Vagina (tissue), 2 donors: ENCODE data around the gene UBE2E2. TPM values are rescaled to one million over a fixed set of nuclear protein-coding genes. Genes with fewer than 3 reads are reported as not detected.
"Not testable (repeated sequence)": the region's sequence is repeated elsewhere in the genome, so short reads cannot be mapped to it uniquely, and the experiment has no call there.

Source experiments
- DNase-seq, 2 donors: peaks; one replicate each; pipeline ENCODE4 v3.0.0-alpha.2; 2017; ENCODE audit errors: extremely low spot score in 2 of 2
- H3K27ac ChIP-seq: fragments of 200-600 bp; sonication (generic); one replicate; pipeline ENCODE4 v1.5.1; 2019
- H3K27me3 ChIP-seq: fragments of 200-600 bp; sonication (generic); one replicate; pipeline ENCODE4 v1.5.1; 2019
- H3K36me3 ChIP-seq, 2 donors: fragments of 200-600 bp; sonication (generic); one replicate each; pipeline ENCODE4 v1.5.1; 2017 to 2019
- H3K4me1 ChIP-seq: fragments of 200-600 bp; sonication (generic); one replicate; pipeline ENCODE4 v1.5.1; 2019
- H3K4me3 ChIP-seq, 2 donors: fragments of 200-600 bp; sonication (generic); 1 replicate in 1 of 2; 2 replicates in 1 of 2; pipeline ENCODE4 v1.5.1; 2016 to 2019
- H3K9me3 ChIP-seq: fragments of 200-600 bp; sonication (generic); one replicate; pipeline ENCODE4 v1.5.1; 2019
- POLR2A ChIP-seq, 2 donors: fragments of 450-650 bp; IDR thresholded peaks; one replicate each; pipeline ENCODE4 v1.6.1; 2017; ENCODE audit warnings: antibody characterized with exemption in 2 of 2, mild to moderate bottlenecking in 2 of 2, moderate library complexity in 2 of 2
- POLR2AphosphoS5 ChIP-seq, 2 donors: sonication (generic); formaldehyde crosslinking; IDR thresholded peaks; one replicate each; pipeline ENCODE4 v1.9.0; 2017; ENCODE audit warnings: antibody characterized with exemption in 2 of 2, mild to moderate bottlenecking in 2 of 2, low read depth in 1 of 2; ENCODE audit not compliant: insufficient read depth in 1 of 2
- intact Hi-C: fragments of 100-400 bp; cut with DNase I; formaldehyde crosslinking; loops from one replicate; pipeline ENCODE4 v1.15.1; 2023
- total RNA-seq: library from RNA; depleted of rRNA; stranded (reverse); fragments of >200 nt; gene quantifications from one replicate; pipeline ENCODE4 v1.2.3, GENCODE V29; 2016
- TF ChIP-seq, protein P1 (sequence below), 3 experiments: fragments of 450-650 bp in 2 of 3; fragments of 200-600 bp in 1 of 3; sonication (generic) in 1 of 3; IDR thresholded peaks; one replicate each; pipeline ENCODE4 v1.5.1; 2017 to 2019; ENCODE audit warnings: antibody characterized with exemption in 3 of 3, mild to moderate bottlenecking in 2 of 3, moderate library complexity in 2 of 3

The UBE2E2 gene
- total RNA-seq, 1 donor from 2014 or later, result 31.2 TPM

GRCh38 chr3:23175341-23176083, 27.6 kb upstream of the UBE2E2 start:
- Histone ChIP-seq H3K27ac (no peak overlapping the region), H3K27me3 (no peaks in the 10 kb centered on the region), H3K36me3 (no peaks in the 10 kb centered on the region), H3K9me3 (no peaks in the 10 kb centered on the region), H3K4me1 (no peaks in the 10 kb centered on the region), H3K4me3 (no peak overlapping the region)
- DNase-seq, result no peak
- intact Hi-C loops, result no loop called here
- TF ChIP-seq POLR2AphosphoS5 (IDR thresholded peaks at IDR 0.05; ENCODE audit: insufficient read depth in 1 of 2, low read depth in 1 of 2) (no peak), POLR2A (IDR thresholded peaks at IDR 0.05) (no peak)
- TF ChIP-seq, protein P1, sequence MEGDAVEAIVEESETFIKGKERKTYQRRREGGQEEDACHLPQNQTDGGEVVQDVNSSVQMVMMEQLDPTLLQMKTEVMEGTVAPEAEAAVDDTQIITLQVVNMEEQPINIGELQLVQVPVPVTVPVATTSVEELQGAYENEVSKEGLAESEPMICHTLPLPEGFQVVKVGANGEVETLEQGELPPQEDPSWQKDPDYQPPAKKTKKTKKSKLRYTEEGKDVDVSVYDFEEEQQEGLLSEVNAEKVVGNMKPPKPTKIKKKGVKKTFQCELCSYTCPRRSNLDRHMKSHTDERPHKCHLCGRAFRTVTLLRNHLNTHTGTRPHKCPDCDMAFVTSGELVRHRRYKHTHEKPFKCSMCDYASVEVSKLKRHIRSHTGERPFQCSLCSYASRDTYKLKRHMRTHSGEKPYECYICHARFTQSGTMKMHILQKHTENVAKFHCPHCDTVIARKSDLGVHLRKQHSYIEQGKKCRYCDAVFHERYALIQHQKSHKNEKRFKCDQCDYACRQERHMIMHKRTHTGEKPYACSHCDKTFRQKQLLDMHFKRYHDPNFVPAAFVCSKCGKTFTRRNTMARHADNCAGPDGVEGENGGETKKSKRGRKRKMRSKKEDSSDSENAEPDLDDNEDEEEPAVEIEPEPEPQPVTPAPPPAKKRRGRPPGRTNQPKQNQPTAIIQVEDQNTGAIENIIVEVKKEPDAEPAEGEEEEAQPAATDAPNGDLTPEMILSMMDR (IDR thresholded peaks at IDR 0.05), result no peak

- H3K4me1 ChIP-seq, intact Hi-C loops, H3K4me3 ChIP-seq, DNase-seq, H3K27me3 ChIP-seq, H3K36me3 ChIP-seq, H3K9me3 ChIP-seq, H3K27ac ChIP-seq: not testable (repeated sequence)
Observed at GRCh38 chr3:23176839-23177238, 26.3 kb upstream of the UBE2E2 start.

GRCh38 chr3:23182996-23183513, 20.1 kb upstream of the UBE2E2 start:
- intact Hi-C loops, result no loop called here
- TF ChIP-seq, protein P1 (IDR thresholded peaks at IDR 0.05), result no peak
- TF ChIP-seq POLR2A (IDR thresholded peaks at IDR 0.05) (no peak), POLR2AphosphoS5 (IDR thresholded peaks at IDR 0.05; ENCODE audit: insufficient read depth in 1 of 2, low read depth in 1 of 2) (no peak)
- Histone ChIP-seq H3K4me1 (no peaks in the 10 kb centered on the region), H3K27me3 (no peaks in the 10 kb centered on the region), H3K36me3 (no peaks in the 10 kb centered on the region), H3K27ac (no peak overlapping the region), H3K9me3 (no peaks in the 10 kb centered on the region), H3K4me3 (no peak overlapping the region)
- no peak for DNase-seq

GRCh38 chr3:23183731-23184130, 19.4 kb upstream of the UBE2E2 start:
- intact Hi-C loops, result no loop called here

DNA sequence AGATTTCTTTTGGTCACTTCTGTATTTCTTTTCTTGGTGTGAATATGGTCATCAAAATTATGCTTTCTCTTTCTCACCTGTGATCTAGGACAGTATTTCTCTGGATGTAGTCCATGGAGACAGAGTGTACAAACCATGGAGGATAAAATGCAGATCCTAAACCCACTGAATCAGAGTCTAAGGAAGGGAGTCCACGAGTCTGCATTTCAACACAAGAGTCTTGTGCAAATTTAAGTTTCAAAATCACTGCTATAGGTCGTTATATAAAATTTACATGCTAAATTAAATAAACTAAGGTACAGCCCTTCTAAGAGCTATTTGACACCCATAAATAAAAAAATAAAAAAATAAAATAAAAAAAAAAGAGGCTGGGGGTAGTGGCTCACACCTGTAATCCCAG, 17.3 kb upstream of the UBE2E2 start:
- Histone ChIP-seq H3K4me3 (no peak overlapping the region), H3K27ac (no peak overlapping the region)
- TF ChIP-seq, protein P1 (IDR thresholded peaks at IDR 0.05), result no peak
- no peak for TF ChIP-seq POLR2A (IDR thresholded peaks at IDR 0.05)
- TF ChIP-seq POLR2AphosphoS5 (IDR thresholded peaks at IDR 0.05; ENCODE audit: insufficient read depth in 1 of 2, low read depth in 1 of 2), result no peak

More at GRCh38 chr3:23183731-23184130, 19.4 kb upstream of the UBE2E2 start:
- DNase-seq, result no peak
- no peaks in the 10 kb centered on the region for H3K36me3 ChIP-seq
- H3K27ac ChIP-seq, result no peak overlapping the region
- TF ChIP-seq, protein P1 (IDR thresholded peaks at IDR 0.05), result peak in 1 of 3 experiments; percentile 10
- TF ChIP-seq POLR2AphosphoS5 (IDR thresholded peaks at IDR 0.05; ENCODE audit: insufficient read depth in 1 of 2, low read depth in 1 of 2), result no peak
- TF ChIP-seq POLR2A (IDR thresholded peaks at IDR 0.05), result no peak
- no peaks in the 10 kb centered on the region for H3K9me3 ChIP-seq
- H3K4me1 ChIP-seq, result no peaks in the 10 kb centered on the region
- H3K27me3 ChIP-seq, result no peaks in the 10 kb centered on the region
- no peak overlapping the region for H3K4me3 ChIP-seq

More for the DNA sequence above, 17.3 kb upstream of the UBE2E2 start:
- Histone ChIP-seq H3K9me3 (no peaks in the 10 kb centered on the region), H3K27me3 (no peaks in the 10 kb centered on the region), H3K36me3 (no peaks in the 10 kb centered on the region), H3K4me1 (no peaks in the 10 kb centered on the region)
- no peak for DNase-seq
- intact Hi-C loops, result no loop called here
